CD8-positive, alpha-beta memory T cell (primary cell): ENCODE data around the gene TM4SF18. TPM values are rescaled to one million over a fixed set of nuclear protein-coding genes. Genes with fewer than 3 reads are reported as not detected.

ENCODE experiments used
- CTCF ChIA-PET: fragments of 350-600 bp; sonication (Branson Sonifier 250); formaldehyde crosslinking; loops from one replicate; lab custom pipeline; 2021; ENCODE audit warnings: antibody characterized with exemption; lab: Charles Lee
- POLR2A ChIA-PET: fragments of 350-600 bp; sonication (Branson Sonifier 250); formaldehyde crosslinking; loops from one replicate; lab custom pipeline; 2021; ENCODE audit warnings: antibody characterized with exemption; lab: Charles Lee
- DNase-seq, 5 donors: peaks; one replicate each; pipeline versions ENCODE4 v3.0.0 to v3.0.0-alpha.2; 2020 to 2022; ENCODE audit warnings: mixed read lengths in 1 of 5
- H3K27ac ChIP-seq: one replicate; pipeline ENCODE4 v1.7.0; 2013; ENCODE audit warnings: low read depth, mild to moderate bottlenecking, low read length, moderate library complexity
- H3K27me3 ChIP-seq: 2 replicates; pipeline ENCODE4 v1.7.0; 2013; ENCODE audit warnings: low read length, mild to moderate bottlenecking; ENCODE audit not compliant: insufficient read depth, poor library complexity, severe bottlenecking
- H3K36me3 ChIP-seq: 2 replicates; pipeline ENCODE4 v1.7.0; 2013; ENCODE audit warnings: mild to moderate bottlenecking, low read length, moderate library complexity; ENCODE audit not compliant: insufficient read depth
- H3K4me1 ChIP-seq: 2 replicates; pipeline ENCODE4 v1.7.0; 2013; ENCODE audit warnings: mild to moderate bottlenecking, low read length, moderate library complexity; ENCODE audit not compliant: insufficient read depth
- H3K4me3 ChIP-seq: 2 replicates; pipeline ENCODE4 v1.7.0; 2013; ENCODE audit warnings: mild to moderate bottlenecking, low read length
- H3K9me3 ChIP-seq: 2 replicates; pipeline ENCODE4 v1.7.0; 2013; ENCODE audit warnings: mild to moderate bottlenecking, low read length
- H3K27ac Mint-ChIP-seq, 8 donors: one replicate each; pipeline ENCODE4 v1.8.0; 2020 to 2021; ENCODE audit warnings: mixed read lengths in 8 of 8, mild to moderate bottlenecking in 6 of 8, inconsistent platforms in 3 of 8, moderate library complexity in 3 of 8
- H3K27me3 Mint-ChIP-seq, 2 donors: one replicate each; pipeline ENCODE4 v1.8.0; 2020 to 2021; ENCODE audit warnings: mixed read lengths in 2 of 2, mild to moderate bottlenecking in 1 of 2, moderate library complexity in 1 of 2
- H3K36me3 Mint-ChIP-seq, 3 donors: one replicate each; pipeline ENCODE4 v1.8.0; 2020 to 2021; ENCODE audit warnings: mixed read lengths in 3 of 3, inconsistent platforms in 1 of 3, mild to moderate bottlenecking in 1 of 3
- H3K4me1 Mint-ChIP-seq, 3 donors: one replicate each; pipeline ENCODE4 v1.8.0; 2020 to 2021; ENCODE audit warnings: mixed read lengths in 3 of 3, inconsistent platforms in 1 of 3, mild to moderate bottlenecking in 1 of 3
- H3K4me3 Mint-ChIP-seq, 7 donors: one replicate each; pipeline ENCODE4 v1.8.0; 2020 to 2021; ENCODE audit warnings: mixed read lengths in 7 of 7, mild to moderate bottlenecking in 6 of 7, moderate library complexity in 4 of 7, inconsistent platforms in 2 of 7
- H3K9me3 Mint-ChIP-seq, 5 donors: one replicate each; pipeline ENCODE4 v1.8.0; 2020 to 2022; ENCODE audit warnings: mixed read lengths in 5 of 5, mild to moderate bottlenecking in 3 of 5, moderate library complexity in 2 of 5, inconsistent platforms in 1 of 5
- polyA plus RNA-seq: library from polyadenylated mRNA; unstranded; fragments of 300-500 nt; fragmentation: Illumina TruSeq; gene quantifications from one replicate; pipeline ENCODE4 v1.2.3, GENCODE V29; 2021
- total RNA-seq, 2 experiments: library from RNA; stranded (reverse); gene quantifications; one replicate each; pipeline ENCODE4 v1.2.3, GENCODE V29; 2021

The TM4SF18 gene
- total and polyA plus RNA-seq, 3 experiments from 2014 or later: not detected

DNA sequence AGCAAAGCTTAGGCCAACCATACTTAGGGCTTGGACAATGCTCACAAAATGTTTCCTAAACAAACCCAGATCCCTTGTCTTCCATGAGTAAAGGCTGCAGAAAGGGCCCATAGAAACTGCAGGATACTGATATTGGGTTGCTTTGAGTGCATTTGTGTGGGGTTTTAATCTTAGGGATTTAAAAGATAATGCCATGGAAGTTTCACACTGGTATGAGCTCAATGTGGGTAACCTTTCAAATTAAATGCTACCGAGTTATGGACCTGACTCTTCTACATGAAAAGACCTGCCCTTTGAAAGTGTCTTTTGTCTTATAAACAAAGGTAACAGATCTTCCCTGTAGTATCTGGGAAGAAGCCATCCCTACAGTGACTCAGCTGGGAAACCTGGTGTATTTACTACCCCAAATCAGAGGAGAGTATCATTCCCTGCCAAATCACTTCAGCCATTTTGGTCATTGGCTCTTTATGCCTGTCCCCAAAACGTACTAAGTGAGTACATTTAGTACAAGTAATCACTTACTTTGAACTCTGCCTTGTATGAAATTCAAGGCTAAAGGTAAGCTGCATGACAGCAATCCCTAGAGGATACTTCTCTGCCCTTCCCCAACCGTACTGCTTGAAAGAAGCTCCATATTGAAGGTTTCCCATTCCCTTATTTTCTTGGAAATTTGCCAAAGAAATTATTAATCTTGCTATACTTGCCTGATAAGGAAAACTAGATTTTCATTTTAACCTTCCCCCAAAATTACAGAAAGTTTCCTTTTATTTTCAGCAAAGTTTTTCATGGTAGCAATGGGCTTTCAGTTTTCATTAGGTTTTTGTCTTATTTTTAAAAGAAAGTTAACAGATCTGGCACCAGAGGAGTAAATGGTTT, 36.8 kb upstream of the TM4SF18 start:
- Histone ChIP-seq H3K27ac (no peak overlapping the region), H3K36me3 (no peaks in the 10 kb centered on the region), H3K4me1 (no peaks in the 10 kb centered on the region), H3K4me3 (no peak overlapping the region), H3K27me3 (no peaks in the 10 kb centered on the region), H3K9me3 (no peaks in the 10 kb centered on the region)
- Mint-ChIP-seq H3K27me3 (peaks cover 1 to 24% of the 10 kb centered on the region in 2 donors), H3K4me3 (no peak overlapping the region), H3K4me1 (no peaks in the 10 kb centered on the region), H3K9me3 (no peaks in the 10 kb centered on the region), H3K27ac (no peak overlapping the region), H3K36me3 (no peaks in the 10 kb centered on the region)
- DNase-seq: no peak
- ChIA-PET CTCF (interaction anchor here (1.6 kb wide), 1 partner anchor 26 kb away, joined by 3 read pairs; no protein-coding TSS in a partner anchor), POLR2A (no interaction called here)

DNA sequence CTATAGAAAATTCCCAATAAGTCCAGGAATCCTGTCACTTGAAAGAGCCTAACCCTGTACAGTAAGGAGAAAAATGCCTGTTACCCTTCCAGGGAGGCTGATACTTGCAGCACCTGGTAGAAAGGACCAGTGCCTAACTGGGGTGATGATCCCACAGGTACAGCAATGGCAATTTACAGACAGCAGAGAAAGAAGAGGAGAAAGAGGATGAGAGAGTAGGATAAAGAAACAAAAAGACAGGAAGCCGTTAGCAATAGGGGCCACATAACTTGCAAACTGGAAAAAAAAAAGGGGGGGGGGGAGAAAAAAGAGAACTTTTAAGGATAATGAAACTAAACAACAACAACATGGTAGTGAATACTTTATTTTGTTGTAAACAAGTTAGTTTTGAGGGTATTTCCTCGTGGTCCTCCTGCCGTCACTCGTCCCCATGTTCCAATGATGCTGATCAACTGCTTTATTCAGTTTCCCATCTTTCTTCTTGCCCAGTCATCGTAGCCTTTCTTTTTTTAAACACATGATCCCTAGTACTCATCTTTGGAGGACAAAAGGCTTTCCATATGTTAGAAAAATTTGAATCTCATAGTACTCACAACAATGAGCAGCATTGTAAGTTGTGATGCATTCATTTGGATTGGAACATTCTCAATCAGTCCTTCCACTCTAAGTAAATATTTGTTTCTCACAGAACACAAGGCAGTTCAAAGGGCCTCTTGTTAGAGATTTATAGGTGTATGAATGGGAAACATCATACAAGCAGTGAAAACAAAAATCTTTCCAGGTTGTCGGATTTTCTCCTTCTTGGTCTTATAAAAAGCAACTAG, 35.5 kb upstream of the TM4SF18 start:
- Histone ChIP-seq H3K4me1 (no peaks in the 10 kb centered on the region), H3K4me3 (no peak overlapping the region), H3K27ac (no peak overlapping the region), H3K27me3 (no peaks in the 10 kb centered on the region), H3K9me3 (no peaks in the 10 kb centered on the region), H3K36me3 (no peaks in the 10 kb centered on the region)
- Mint-ChIP-seq H3K36me3 (no peaks in the 10 kb centered on the region), H3K4me3 (no peak overlapping the region), H3K27ac (no peak overlapping the region), H3K27me3 (peaks cover 1 to 24% of the 10 kb centered on the region in 2 donors), H3K4me1 (no peaks in the 10 kb centered on the region), H3K9me3 (no peaks in the 10 kb centered on the region)
- POLR2A ChIA-PET: no interaction called here
- DNase-seq: no peak
- CTCF ChIA-PET: no interaction called here

DNA sequence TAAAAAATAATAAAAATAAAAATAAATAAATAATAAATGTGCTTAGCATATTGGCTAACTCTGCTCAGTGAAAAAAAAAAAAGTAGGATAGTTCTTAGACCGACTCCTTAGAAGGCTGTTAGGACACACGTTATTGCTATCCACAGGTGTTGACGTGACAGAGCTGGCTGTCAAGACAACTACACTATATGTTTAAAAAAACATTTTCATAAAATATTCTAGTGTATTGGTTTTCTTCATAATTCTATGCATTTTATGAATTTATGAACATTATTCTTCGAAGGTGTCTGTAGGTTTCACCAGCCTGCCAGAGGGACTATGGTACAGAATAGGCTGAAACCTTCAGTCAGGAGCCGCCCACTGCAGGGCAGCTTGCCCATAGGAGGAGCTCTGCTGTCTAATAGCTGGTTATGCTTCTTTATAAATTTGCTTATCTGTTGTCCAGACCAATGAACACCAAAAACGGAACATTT, 34.8 kb upstream of the TM4SF18 start:
- Histone ChIP-seq H3K27me3 (no peaks in the 10 kb centered on the region), H3K27ac (no peak overlapping the region), H3K4me1 (no peaks in the 10 kb centered on the region), H3K4me3 (no peak overlapping the region), H3K36me3 (no peaks in the 10 kb centered on the region), H3K9me3 (no peaks in the 10 kb centered on the region)
- Mint-ChIP-seq H3K36me3 (no peaks in the 10 kb centered on the region), H3K9me3 (no peaks in the 10 kb centered on the region), H3K4me1 (no peaks in the 10 kb centered on the region), H3K27ac (no peak overlapping the region), H3K4me3 (no peak overlapping the region), H3K27me3 (peaks cover 1 to 26% of the 10 kb centered on the region in 2 donors)
- CTCF ChIA-PET: no interaction called here
- POLR2A ChIA-PET: no interaction called here
- DNase-seq: no peak

DNA sequence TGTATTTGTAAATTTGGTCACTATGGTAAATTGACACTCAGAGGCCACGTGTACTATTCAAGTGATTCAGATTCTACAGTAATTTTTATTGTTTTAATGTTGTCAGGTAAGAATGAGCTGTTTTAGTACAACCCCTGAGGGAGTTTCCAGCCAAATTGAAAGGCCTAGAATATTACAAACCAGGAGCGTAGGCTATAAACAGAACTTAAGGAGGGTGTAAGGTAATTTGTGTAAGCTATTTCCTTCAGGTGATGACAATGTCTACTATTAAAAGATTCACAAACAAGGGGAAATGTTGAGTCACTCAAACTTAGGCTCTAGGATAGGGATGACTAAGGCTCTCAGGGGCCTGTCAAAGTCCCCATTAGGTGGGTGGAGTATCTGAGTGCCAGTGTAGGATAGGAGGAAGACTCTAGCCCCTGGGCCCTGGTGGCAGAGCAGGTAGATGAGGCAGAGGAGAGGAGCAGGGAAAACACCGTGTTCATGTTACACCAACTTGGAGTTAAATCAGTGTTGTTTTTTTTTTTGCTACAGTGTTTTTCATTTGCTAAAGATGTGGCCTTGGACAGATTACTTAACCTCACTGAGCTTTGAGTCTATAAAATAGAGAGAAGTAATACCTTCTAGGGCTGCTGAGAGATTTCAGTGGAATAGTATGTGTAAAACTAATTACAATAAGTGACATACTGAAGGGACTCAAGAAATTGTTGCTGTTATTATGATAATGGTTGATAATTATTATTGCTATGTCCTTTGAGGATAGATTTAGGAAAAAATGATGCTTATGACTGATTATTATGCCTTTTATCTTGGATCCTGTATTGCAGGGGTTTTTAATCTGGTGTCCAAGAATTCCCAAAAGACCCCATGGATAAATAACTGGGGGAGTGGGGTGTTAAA, 33.8 kb upstream of the TM4SF18 start:
- DNase-seq: no peak
- Histone ChIP-seq H3K4me3 (no peak overlapping the region), H3K4me1 (no peaks in the 10 kb centered on the region), H3K27me3 (no peaks in the 10 kb centered on the region), H3K27ac (no peak overlapping the region), H3K9me3 (no peaks in the 10 kb centered on the region), H3K36me3 (no peaks in the 10 kb centered on the region)
- no peaks in the 10 kb centered on the region for H3K4me1 Mint-ChIP-seq
- H3K9me3 Mint-ChIP-seq: no peaks in the 10 kb centered on the region
- H3K27me3 Mint-ChIP-seq: peaks cover 2 to 28% of the 10 kb centered on the region in 2 donors
- H3K36me3 Mint-ChIP-seq: no peaks in the 10 kb centered on the region
- no peak overlapping the region for H3K4me3 Mint-ChIP-seq
- CTCF ChIA-PET: no interaction called here
- POLR2A ChIA-PET: no interaction called here
- no peak overlapping the region for H3K27ac Mint-ChIP-seq

DNA sequence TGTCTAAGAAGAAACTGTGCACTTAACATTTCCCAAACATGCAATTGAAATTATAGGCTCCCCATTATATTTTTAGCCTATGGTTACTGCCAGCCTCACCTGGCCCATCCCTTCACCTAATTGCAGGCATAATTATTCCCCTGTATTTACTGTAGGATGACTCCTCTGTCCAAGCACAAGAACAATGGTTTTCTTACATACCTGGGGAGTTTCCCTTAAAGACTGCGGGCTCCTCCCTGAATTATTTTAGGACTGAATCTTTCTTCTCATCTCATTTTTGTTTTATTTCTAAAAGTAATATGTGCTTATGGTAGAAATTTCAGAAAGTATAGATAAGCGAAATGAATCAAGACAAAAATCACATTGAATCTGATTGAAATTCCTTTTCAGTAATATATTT, 32.6 kb upstream of the TM4SF18 start:
- H3K4me1 Mint-ChIP-seq: no peaks in the 10 kb centered on the region
- Histone ChIP-seq H3K4me1 (no peaks in the 10 kb centered on the region), H3K4me3 (no peak overlapping the region), H3K9me3 (no peaks in the 10 kb centered on the region), H3K36me3 (no peaks in the 10 kb centered on the region), H3K27me3 (no peaks in the 10 kb centered on the region), H3K27ac (no peak overlapping the region)
- H3K9me3 Mint-ChIP-seq: no peaks in the 10 kb centered on the region
- ChIA-PET POLR2A (no interaction called here), CTCF (no interaction called here)
- H3K27me3 Mint-ChIP-seq: peaks cover 6 to 35% of the 10 kb centered on the region in 2 donors
- DNase-seq: no peak
- no peak overlapping the region for H3K4me3 Mint-ChIP-seq
- H3K27ac Mint-ChIP-seq: no peak overlapping the region
- no peaks in the 10 kb centered on the region for H3K36me3 Mint-ChIP-seq

DNA sequence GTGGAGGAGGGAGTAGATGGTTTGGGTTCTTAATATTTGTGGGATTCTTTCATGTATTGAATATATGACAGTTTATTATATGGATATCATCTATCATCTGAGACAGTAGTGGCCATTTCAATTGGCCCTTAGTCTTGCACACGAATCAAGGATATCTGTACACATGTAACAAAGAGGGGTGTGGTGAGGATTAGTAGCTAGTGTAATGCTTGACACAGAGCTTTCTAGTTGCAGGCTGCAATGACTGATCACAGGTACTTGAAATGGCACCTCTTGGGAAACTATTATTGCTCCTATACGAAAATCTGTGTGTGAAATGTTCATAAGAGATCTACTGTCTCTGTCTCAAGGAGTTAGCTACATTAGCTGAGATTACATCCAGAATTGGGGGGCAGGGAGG, 31.2 kb upstream of the TM4SF18 start:
- CTCF ChIA-PET: no interaction called here
- no peaks in the 10 kb centered on the region for H3K4me1 Mint-ChIP-seq
- H3K4me3 ChIP-seq: no peak overlapping the region
- H3K27me3 ChIP-seq: no peaks in the 10 kb centered on the region
- no peak overlapping the region for H3K27ac ChIP-seq
- H3K36me3 Mint-ChIP-seq: no peaks in the 10 kb centered on the region
- no peak overlapping the region for H3K4me3 Mint-ChIP-seq
- DNase-seq: no peak
- no peak overlapping the region for H3K27ac Mint-ChIP-seq
- H3K9me3 Mint-ChIP-seq: no peaks in the 10 kb centered on the region
- no peaks in the 10 kb centered on the region for H3K9me3 ChIP-seq
- no peaks in the 10 kb centered on the region for H3K36me3 ChIP-seq
- H3K27me3 Mint-ChIP-seq: peaks cover 6 to 31% of the 10 kb centered on the region in 2 donors
- POLR2A ChIA-PET: no interaction called here
- H3K4me1 ChIP-seq: no peaks in the 10 kb centered on the region

DNA sequence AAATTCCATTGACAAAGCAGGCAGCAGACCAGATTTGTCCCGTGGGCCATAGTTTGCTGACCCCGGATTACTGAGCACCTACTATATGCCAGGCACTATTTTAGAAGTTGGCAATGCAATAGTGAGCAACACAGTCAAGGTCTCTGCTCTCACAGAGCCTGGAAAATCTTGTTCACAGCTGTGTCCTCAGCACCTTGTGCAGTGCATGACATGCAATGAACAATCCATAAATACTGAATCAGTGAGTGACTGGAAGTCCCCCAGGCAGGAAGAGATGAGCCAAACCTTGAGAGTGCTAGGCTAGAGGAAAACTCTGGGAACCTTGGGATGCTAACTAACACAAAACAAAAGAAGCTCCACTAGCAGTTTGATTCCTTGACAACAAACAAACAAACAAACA, 29.6 kb upstream of the TM4SF18 start:
- Histone ChIP-seq H3K27ac (no peak overlapping the region), H3K36me3 (no peaks in the 10 kb centered on the region), H3K9me3 (no peaks in the 10 kb centered on the region), H3K4me1 (no peaks in the 10 kb centered on the region), H3K4me3 (no peak overlapping the region), H3K27me3 (no peaks in the 10 kb centered on the region)
- CTCF ChIA-PET: no interaction called here
- Mint-ChIP-seq H3K4me1 (no peaks in the 10 kb centered on the region), H3K4me3 (no peak overlapping the region), H3K36me3 (no peaks in the 10 kb centered on the region), H3K27ac (no peak overlapping the region), H3K9me3 (no peaks in the 10 kb centered on the region), H3K27me3 (peaks cover 4 to 40% of the 10 kb centered on the region in 2 donors)
- DNase-seq: no peak
- POLR2A ChIA-PET: no interaction called here
